Measurements from ENCODE around the gene CDK16. TPM values are rescaled to one million over a fixed set of nuclear protein-coding genes. Genes with fewer than 3 reads are reported as not detected.

CDK16 gene
- total and polyA plus RNA-seq, 2 of the 4 experiments (the other 2 are of a cell fraction) = 85.3 to 106 TPM

GRCh38 chrX:47247206-47247998 lies 28.9 kb downstream of the CDK16 start:
- intact Hi-C loops (cut with micrococcal nuclease) = no loop called here
- no peaks in the 10 kb centered on the region; the same call in none of the 2 replicates for H4K20me1 ChIP-seq (ENCODE audit: insufficient read depth, low read length)
- H2BK5ac ChIP-seq (ENCODE audit: low read depth, low read length, poor library complexity, severe bottlenecking) = no peak overlapping the region
- H3K4ac ChIP-seq (ENCODE audit: low read depth, low read length) = no peak overlapping the region
- ATAC-seq (ENCODE audit: low read depth) (peak; percentile 51; the same call in 1 of the 2 replicates), DNase-seq (peak; percentile 76)
- H2BK120ac ChIP-seq (ENCODE audit: low read depth, low read length) = no peak overlapping the region
- no peak overlapping the region for H3K9ac ChIP-seq (ENCODE audit: low read depth, low read length)
- no peak overlapping the region for H3K18ac ChIP-seq (ENCODE audit: low read depth, low read length)
- no peak overlapping the region for H3K4me3 ChIP-seq (ENCODE audit: insufficient read depth, low read depth, low read length)
- TF ChIP-seq BHLHE40 (IDR thresholded peaks at IDR 0.05; ENCODE audit: low read depth, low read length) (no peak), RFX5 (IDR thresholded peaks at IDR 0.05; ENCODE audit: low read depth, low read length) (no peak), MXI1 (IDR thresholded peaks at IDR 0.05; ENCODE audit: borderline replicate concordance, low read depth, low read length) (no peak)
- peak overlapping the region; percentile 28 for H2AK9ac ChIP-seq (replicated peaks; ENCODE audit: low read depth, low read length, poor library complexity)
- no peak overlapping the region for H2AK5ac ChIP-seq (ENCODE audit: low read depth, low read length)
- H3K4me1 ChIP-seq (ENCODE audit: control insufficient read depth, insufficient read depth, low read length) = no peaks in the 10 kb centered on the region
- no peak overlapping the region for H4K8ac ChIP-seq (ENCODE audit: low read depth in 2 of 2, low read length in 2 of 2)
- no peak overlapping the region for H4K91ac ChIP-seq (ENCODE audit: insufficient read depth, low read depth, low read length)
- H3K23ac ChIP-seq (ENCODE audit: low read depth, low read length) = no peak overlapping the region
- H3K79me1 ChIP-seq (ENCODE audit: low read depth in 1 of 2, low read length in 2 of 2) = peaks cover 0 to 2% of the 10 kb centered on the region in 2 experiments; a peak in 1 of 4 replicates
- no peak overlapping the region for H3K56ac ChIP-seq (ENCODE audit: extremely low read depth, insufficient read depth, low read length)
- dilution Hi-C loops (cut with HindIII; ENCODE audit: low sequenced_read_pairs, unreplicated experiment) = no loop called here
- H3K4me2 ChIP-seq (ENCODE audit: low read depth, low read length) = no peak overlapping the region
- no peak overlapping the region for H2AFZ ChIP-seq (replicated peaks; ENCODE audit: low read length, poor library complexity)
- no peak overlapping the region for H4K5ac ChIP-seq (ENCODE audit: low read depth, low read length)
- POLR2A ChIA-PET (ENCODE audit: unreplicated experiment) = no interaction called here
- TSS peak; percentile 88 for BruUV-seq (replicated peaks)
- 73% methylated on average over 2 of the region's 23 CpGs; no CpG with 5 or more reads in 1 of the 2 experiments for WGBS, 2 experiments (ENCODE audit: extremely low coverage in 2 of 2, insufficient read length in 1 of 2)
- no peaks in the 10 kb centered on the region for H3K9me1 ChIP-seq (ENCODE audit: insufficient read depth, low read length)
- no peaks in the 10 kb centered on the region; the same call in 1 of the 2 replicates for H3K9me3 ChIP-seq (ENCODE audit: control insufficient read depth, insufficient read depth, low read length)
- in situ Hi-C loops (cut with MboI; ENCODE audit: low sequenced_read_pairs) = no loop called here
- H2BK15ac ChIP-seq (ENCODE audit: low read depth, low read length) = no peak overlapping the region
- no peak overlapping the region for H3K27ac ChIP-seq (ENCODE audit: insufficient read depth, low read length)
- CTCF ChIA-PET = interaction anchor here (0.6 kb wide), 1 partner anchor 114 kb away, joined by 3 read pairs; no protein-coding TSS in a partner anchor
- H3K36me3 ChIP-seq (ENCODE audit: control insufficient read depth, insufficient read depth, low read length) = peaks cover 27% of the 10 kb centered on the region
- peaks cover 17% of the 10 kb centered on the region for H3K27me3 ChIP-seq (ENCODE audit: control insufficient read depth, insufficient read depth, low read length)
- no peak overlapping the region for H3K14ac ChIP-seq (replicated peaks; ENCODE audit: low read depth, low read length)
- H2BK20ac ChIP-seq (ENCODE audit: low read depth, low read length) = no peak overlapping the region
